ENCODE measurements around the gene RXRA.

Gene RXRA

DNA sequence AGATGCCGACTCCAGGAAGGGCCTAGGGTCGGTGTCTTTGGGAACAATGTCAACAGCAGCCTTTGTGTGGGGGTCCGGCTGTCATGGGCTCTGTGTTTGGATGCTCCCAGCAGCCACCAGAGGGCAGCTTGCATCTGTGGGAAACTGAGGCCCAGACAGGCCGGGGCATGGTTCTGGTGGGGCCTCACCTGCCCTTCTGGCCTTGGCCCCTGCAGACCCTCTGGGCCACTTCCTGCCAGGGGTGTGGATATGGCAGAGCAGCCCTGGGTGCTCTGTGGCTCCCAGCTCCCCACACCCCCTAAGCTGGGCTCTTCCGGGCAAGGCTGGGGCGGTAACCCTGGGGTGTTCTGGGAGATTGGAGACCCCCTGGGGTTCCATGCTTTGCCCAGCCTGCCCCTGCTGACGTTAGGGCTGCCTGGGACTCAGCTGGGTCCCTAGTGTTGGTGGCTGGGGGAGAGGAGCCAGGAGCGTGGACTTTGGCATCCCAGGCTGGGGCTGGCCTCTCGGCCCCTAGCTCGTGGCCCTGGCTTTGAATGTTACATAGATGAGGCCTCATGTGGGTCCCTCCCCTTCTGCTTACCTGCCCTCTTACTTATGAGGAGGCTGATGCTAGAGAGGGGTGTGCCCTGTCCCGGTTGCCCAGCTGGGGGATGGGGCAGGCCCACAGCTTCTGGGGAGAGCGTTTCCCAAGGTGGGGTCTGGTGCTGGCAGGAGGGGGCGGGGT, 38.3 kb downstream of the RXRA start:
- H3K4me3 Mint-ChIP-seq = no peak overlapping the region
- no peak for DNase-seq
- H3K27me3 Mint-ChIP-seq (ENCODE audit: low read depth, poor library complexity) = peaks cover 3% of the 10 kb centered on the region
- no peak overlapping the region for H3K27ac Mint-ChIP-seq
- H3K4me1 Mint-ChIP-seq = peaks cover 33% of the 10 kb centered on the region
- H3K9me3 Mint-ChIP-seq = no peaks in the 10 kb centered on the region
- TF ChIP-seq, protein P1, sequence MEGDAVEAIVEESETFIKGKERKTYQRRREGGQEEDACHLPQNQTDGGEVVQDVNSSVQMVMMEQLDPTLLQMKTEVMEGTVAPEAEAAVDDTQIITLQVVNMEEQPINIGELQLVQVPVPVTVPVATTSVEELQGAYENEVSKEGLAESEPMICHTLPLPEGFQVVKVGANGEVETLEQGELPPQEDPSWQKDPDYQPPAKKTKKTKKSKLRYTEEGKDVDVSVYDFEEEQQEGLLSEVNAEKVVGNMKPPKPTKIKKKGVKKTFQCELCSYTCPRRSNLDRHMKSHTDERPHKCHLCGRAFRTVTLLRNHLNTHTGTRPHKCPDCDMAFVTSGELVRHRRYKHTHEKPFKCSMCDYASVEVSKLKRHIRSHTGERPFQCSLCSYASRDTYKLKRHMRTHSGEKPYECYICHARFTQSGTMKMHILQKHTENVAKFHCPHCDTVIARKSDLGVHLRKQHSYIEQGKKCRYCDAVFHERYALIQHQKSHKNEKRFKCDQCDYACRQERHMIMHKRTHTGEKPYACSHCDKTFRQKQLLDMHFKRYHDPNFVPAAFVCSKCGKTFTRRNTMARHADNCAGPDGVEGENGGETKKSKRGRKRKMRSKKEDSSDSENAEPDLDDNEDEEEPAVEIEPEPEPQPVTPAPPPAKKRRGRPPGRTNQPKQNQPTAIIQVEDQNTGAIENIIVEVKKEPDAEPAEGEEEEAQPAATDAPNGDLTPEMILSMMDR (IDR thresholded peaks at IDR 0.05) = no peak
- H3K36me3 Mint-ChIP-seq (ENCODE audit: low read depth) = no peaks in the 10 kb centered on the region

DNA sequence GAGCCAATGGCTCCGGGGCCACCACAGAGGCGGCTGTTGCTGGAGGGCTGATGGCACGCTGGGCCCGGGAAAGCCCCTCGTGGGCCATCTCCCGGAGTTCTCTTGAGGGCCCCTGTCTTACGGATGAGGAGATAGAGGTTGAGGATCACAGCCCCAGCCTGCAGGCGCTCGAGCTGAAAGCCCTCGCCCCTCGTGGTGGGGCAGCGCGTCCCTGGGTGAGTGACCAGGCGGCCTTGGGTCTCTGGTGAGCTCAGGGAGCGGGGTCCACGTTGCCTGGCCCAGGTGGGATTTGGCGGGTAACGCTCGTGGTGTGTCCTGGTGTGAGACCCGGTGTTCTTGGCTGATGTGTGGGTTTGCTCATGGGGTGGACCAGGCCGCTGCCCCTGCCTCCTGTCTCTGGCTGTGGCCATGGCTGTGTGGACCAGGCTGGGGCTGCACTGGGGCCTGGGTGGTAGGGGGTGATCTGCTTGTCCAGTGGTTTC, 38.9 kb downstream of the RXRA start:
- no peak overlapping the region for H3K27ac Mint-ChIP-seq
- no peaks in the 10 kb centered on the region for H3K9me3 Mint-ChIP-seq
- H3K4me1 Mint-ChIP-seq = peaks cover 39% of the 10 kb centered on the region
- H3K36me3 Mint-ChIP-seq (ENCODE audit: low read depth) = no peaks in the 10 kb centered on the region
- H3K4me3 Mint-ChIP-seq = no peak overlapping the region
- TF ChIP-seq, protein P1 (IDR thresholded peaks at IDR 0.05) = no peak
- no peak for DNase-seq
- H3K27me3 Mint-ChIP-seq (ENCODE audit: low read depth, poor library complexity) = peaks cover 3% of the 10 kb centered on the region

DNA sequence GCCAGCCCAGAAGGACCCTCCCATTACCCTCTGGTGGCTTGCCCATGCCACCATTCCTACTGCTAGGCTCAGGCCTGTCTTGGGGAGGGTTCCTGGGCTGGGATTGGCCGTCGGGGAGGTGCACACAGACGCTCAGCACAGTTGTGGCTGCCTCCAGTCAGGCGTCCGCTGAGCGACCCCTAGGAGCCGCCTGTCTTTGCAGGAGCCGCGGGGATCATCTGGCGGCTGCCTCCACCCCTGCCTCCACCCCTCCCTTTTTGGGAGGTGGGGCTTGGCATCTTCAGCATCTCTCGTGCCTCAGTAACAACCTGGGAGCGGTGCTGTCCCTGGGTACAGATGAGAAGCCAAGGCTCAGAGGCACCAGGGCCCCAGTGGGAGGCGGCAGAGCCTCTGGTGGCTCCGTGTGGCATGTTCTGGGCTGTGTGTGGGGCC, 39.6 kb downstream of the RXRA start:
- H3K27me3 Mint-ChIP-seq (ENCODE audit: low read depth, poor library complexity) = peaks cover 3% of the 10 kb centered on the region
- TF ChIP-seq, protein P1 (IDR thresholded peaks at IDR 0.05) = no peak
- H3K36me3 Mint-ChIP-seq (ENCODE audit: low read depth) = no peaks in the 10 kb centered on the region
- no peak overlapping the region for H3K4me3 Mint-ChIP-seq
- H3K27ac Mint-ChIP-seq = no peak overlapping the region
- no peaks in the 10 kb centered on the region for H3K9me3 Mint-ChIP-seq
- H3K4me1 Mint-ChIP-seq = peaks cover 45% of the 10 kb centered on the region
- DNase-seq = peak; percentile 48

DNA sequence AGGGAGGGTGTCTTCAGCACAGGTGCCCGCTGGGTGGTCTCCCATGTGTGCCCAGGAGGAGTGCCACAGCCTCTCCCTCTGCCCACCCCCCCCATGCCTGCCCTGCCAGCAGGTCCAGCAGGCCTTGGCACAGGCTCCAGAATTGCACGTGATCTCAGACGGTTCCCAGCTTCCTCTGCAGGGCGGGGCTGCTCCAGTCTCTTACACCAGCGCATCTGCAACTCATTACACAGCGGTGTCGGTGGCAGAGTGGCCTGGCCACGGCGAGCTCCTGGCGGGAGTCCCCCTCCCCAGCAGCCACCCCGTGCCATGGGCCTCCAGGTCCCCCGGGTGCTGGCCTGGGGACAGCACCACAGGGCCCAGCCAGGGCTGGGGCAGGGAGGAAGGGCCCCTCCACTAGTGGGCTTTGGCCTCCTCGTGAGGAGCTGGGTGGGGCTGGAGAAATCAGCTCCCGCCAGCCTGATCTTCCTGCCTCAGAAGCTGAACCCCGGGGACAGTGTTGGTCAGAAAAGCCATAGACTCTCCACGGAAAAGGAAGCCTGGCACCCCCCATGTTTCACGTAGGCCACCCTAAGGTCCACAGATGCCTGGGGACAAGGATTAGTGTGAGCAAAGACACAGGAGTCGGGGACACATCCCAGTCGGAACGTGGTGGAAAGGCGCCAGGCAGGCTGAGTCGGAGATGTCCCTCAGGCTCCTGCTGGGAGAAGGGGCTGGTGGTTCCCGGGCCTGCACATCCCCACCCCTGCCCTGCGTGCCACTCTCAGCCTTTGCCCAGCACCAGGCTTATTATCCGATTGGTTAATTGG, 40.2 kb downstream of the RXRA start:
- TF ChIP-seq, protein P1 (IDR thresholded peaks at IDR 0.05) = no peak
- no peaks in the 10 kb centered on the region for H3K9me3 Mint-ChIP-seq
- no peak for DNase-seq
- H3K36me3 Mint-ChIP-seq (ENCODE audit: low read depth) = no peaks in the 10 kb centered on the region
- no peak overlapping the region for H3K4me3 Mint-ChIP-seq
- H3K27me3 Mint-ChIP-seq (ENCODE audit: low read depth, poor library complexity) = peaks cover 3% of the 10 kb centered on the region
- H3K4me1 Mint-ChIP-seq = peaks cover 45% of the 10 kb centered on the region
- no peak overlapping the region for H3K27ac Mint-ChIP-seq

DNA sequence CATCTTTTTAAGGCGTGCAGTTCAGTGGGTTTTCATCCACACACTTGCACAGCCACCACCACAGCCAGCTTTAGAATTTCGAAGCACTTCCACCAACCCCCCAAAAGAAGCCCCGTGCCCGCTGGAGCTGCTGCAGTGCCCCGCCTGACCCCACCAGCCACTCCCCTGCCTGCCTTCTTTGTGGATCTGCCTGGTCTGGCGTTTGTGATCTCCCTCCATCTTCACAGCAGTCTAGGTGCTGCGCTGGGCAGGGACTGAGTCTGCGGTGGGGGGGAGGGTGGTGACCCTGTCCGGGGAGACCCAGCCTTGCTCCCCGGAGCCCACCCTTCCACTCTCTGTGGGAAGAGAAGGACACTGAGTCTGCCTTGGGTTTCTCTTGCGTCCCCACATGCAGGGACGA, 40.8 kb downstream of the RXRA start:
- DNase-seq = no peak
- Mint-ChIP-seq H3K27me3 (ENCODE audit: low read depth, poor library complexity) (peaks cover 3% of the 10 kb centered on the region), H3K27ac (no peak overlapping the region), H3K4me3 (no peak overlapping the region), H3K36me3 (ENCODE audit: low read depth) (no peaks in the 10 kb centered on the region), H3K9me3 (no peaks in the 10 kb centered on the region), H3K4me1 (peaks cover 45% of the 10 kb centered on the region)
- TF ChIP-seq, protein P1 (IDR thresholded peaks at IDR 0.05) = no peak

All from nephron progenitor cell (in vitro differentiated cells).